MM.1S (cell line): ENCODE measurements around the gene XPR1.

Source experiments
- DNase-seq: peaks from one replicate; pipeline ENCODE4 v3.0.0-alpha.2; 2015
- H2AFZ ChIP-seq: fragments of 300-600 bp; sonication (generic); 2 replicates; pipeline ENCODE4 v1.6.0; 2016; ENCODE audit warnings: antibody characterized with exemption, low read length
- H3F3A ChIP-seq: fragments of 300-600 bp; sonication (generic); 2 replicates; pipeline ENCODE4 v1.6.1; 2016; ENCODE audit warnings: mild to moderate bottlenecking, antibody characterized with exemption, low read length, moderate library complexity, mixed read lengths; ENCODE audit not compliant: insufficient read depth
- H3K27ac ChIP-seq: fragments of 300-600 bp; sonication (generic); 2 replicates; pipeline ENCODE4 v1.5.1; 2016; ENCODE audit warnings: mild to moderate bottlenecking, low read length
- H3K27me3 ChIP-seq: fragments of 300-600 bp; sonication (generic); replicated peaks from 2 replicates; pipeline ENCODE4 v1.6.0; 2016; ENCODE audit warnings: low read length; ENCODE audit not compliant: insufficient read depth
- H3K36me3 ChIP-seq: fragments of 300-600 bp; sonication (generic); replicated peaks from 2 replicates; pipeline ENCODE4 v1.6.1; 2016; ENCODE audit warnings: mild to moderate bottlenecking, low read length, mixed read lengths; ENCODE audit not compliant: insufficient read depth
- H3K4me1 ChIP-seq: fragments of 300-600 bp; sonication (generic); 2 replicates; pipeline ENCODE4 v1.6.1; 2016; ENCODE audit warnings: low read length, mixed read lengths
- H3K4me2 ChIP-seq: fragments of 300-600 bp; sonication (generic); 2 replicates; pipeline ENCODE4 v1.6.0; 2016; ENCODE audit warnings: low read depth, low read length
- H3K4me3 ChIP-seq: fragments of 300-600 bp; sonication (generic); 2 replicates; pipeline ENCODE4 v1.5.1; 2016; ENCODE audit warnings: low read length, mixed read lengths
- H3K79me2 ChIP-seq: fragments of 300-600 bp; sonication (generic); 2 replicates; pipeline ENCODE4 v1.6.1; 2016; ENCODE audit warnings: mixed run types, low read length, mixed read lengths
- H3K9ac ChIP-seq: fragments of 300-600 bp; sonication (generic); 2 replicates; pipeline ENCODE4 v1.6.1; 2016; ENCODE audit warnings: low read length, mixed read lengths
- H3K9me2 ChIP-seq: fragments of 300-600 bp; sonication (generic); replicated peaks from 2 replicates; pipeline ENCODE4 v1.6.1; 2016; ENCODE audit warnings: mild to moderate bottlenecking, low read length, mixed read lengths; ENCODE audit not compliant: insufficient read depth
- H3K9me3 ChIP-seq: fragments of 300-600 bp; sonication (generic); replicated peaks from 2 replicates; pipeline ENCODE4 v1.6.1; 2016; ENCODE audit warnings: mild to moderate bottlenecking, low read length, mixed read lengths; ENCODE audit not compliant: insufficient read depth
- H4K20me1 ChIP-seq: fragments of 300-600 bp; sonication (generic); 2 replicates; pipeline ENCODE4 v1.6.1; 2016; ENCODE audit warnings: mild to moderate bottlenecking, low read length, moderate library complexity, mixed read lengths; ENCODE audit not compliant: insufficient read depth
- EZH2 ChIP-seq: fragments of 300-600 bp; sonication (generic); optimal IDR thresholded peaks from 2 replicates; pipeline ENCODE3; 2017; ENCODE audit warnings: low read depth, mild to moderate bottlenecking, antibody characterized with exemption, low read length, mixed read lengths
- EZH2phosphoT487 ChIP-seq: fragments of 300-600 bp; sonication (generic); IDR thresholded peaks from 2 replicates; pipeline ENCODE4 v1.6.1; 2018; ENCODE audit warnings: antibody characterized with exemption, low read length
- TF ChIP-seq, protein P1 (sequence below): fragments of 300-600 bp; sonication (generic); IDR thresholded peaks from 2 replicates; pipeline ENCODE4 v1.5.1; 2016; ENCODE audit warnings: antibody characterized with exemption, low read length, mixed read lengths

XPR1 gene

DNA sequence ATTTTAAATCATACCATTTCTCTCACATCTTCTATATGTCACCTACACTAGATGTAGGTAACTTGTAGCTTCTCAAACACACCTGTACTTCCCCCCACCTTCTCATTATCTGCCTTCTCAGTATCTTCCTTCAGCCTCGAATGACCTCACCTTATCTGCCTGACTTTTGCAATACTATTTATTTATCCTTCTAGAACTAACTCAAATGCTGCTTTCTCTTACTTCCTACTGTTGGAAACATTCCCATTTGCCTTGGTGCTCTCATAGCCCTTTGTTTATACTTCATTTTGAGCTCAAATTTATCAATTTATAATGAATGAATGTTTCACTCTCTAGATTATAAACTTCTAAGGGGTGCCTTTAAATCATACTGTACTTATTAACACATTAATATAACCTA lies 230.5 kb downstream of the XPR1 start:
- H3K9me3 ChIP-seq: no peaks in the 10 kb centered on the region
- no peaks in the 10 kb centered on the region for H4K20me1 ChIP-seq
- no peaks in the 10 kb centered on the region for H3K79me2 ChIP-seq
- TF ChIP-seq EZH2 (no peak), EZH2phosphoT487 (no peak)
- TF ChIP-seq, protein P1, sequence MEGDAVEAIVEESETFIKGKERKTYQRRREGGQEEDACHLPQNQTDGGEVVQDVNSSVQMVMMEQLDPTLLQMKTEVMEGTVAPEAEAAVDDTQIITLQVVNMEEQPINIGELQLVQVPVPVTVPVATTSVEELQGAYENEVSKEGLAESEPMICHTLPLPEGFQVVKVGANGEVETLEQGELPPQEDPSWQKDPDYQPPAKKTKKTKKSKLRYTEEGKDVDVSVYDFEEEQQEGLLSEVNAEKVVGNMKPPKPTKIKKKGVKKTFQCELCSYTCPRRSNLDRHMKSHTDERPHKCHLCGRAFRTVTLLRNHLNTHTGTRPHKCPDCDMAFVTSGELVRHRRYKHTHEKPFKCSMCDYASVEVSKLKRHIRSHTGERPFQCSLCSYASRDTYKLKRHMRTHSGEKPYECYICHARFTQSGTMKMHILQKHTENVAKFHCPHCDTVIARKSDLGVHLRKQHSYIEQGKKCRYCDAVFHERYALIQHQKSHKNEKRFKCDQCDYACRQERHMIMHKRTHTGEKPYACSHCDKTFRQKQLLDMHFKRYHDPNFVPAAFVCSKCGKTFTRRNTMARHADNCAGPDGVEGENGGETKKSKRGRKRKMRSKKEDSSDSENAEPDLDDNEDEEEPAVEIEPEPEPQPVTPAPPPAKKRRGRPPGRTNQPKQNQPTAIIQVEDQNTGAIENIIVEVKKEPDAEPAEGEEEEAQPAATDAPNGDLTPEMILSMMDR: no peak
- H3K4me1 ChIP-seq: no peaks in the 10 kb centered on the region
- no peaks in the 10 kb centered on the region for H3F3A ChIP-seq
- no peak overlapping the region for H3K27ac ChIP-seq
- no peaks in the 10 kb centered on the region for H3K27me3 ChIP-seq
- no peak for DNase-seq
- H3K9me2 ChIP-seq: no peaks in the 10 kb centered on the region
- no peaks in the 10 kb centered on the region for H3K36me3 ChIP-seq
- H3K4me3 ChIP-seq: no peak overlapping the region
- H3K4me2 ChIP-seq: no peak overlapping the region
- no peak overlapping the region for H3K9ac ChIP-seq
- no peak overlapping the region for H2AFZ ChIP-seq

DNA sequence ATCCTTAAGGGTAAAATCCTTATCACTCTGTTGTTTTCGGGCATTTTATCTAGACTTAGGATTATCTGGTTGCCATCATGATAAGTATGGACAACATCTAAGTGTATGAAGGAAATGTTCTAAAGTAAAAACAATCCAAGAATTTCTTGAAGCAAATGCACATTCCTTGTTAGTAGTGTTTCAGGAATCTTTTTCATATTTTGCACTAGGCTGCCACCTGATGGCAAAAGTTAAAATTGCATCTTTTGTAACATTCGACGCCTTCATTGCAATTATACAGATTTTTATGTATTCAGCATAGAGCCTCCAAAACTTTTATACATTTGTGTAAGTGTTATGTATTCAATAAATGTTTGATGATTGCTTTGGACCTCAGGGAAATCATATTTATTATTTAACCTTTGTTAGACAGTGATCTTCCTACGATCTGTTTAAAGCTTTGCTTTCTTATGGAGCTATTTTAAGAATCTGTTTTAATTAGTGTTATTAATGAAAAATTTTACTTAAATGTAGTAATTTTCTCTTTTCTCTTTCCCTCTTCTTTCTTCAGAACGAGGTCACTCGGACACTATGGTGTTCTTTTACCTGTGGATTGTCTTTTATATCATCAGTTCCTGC lies 231.4 kb downstream of the XPR1 start:
- Histone ChIP-seq H3K36me3 (no peaks in the 10 kb centered on the region), H3K4me3 (no peak overlapping the region), H3K9me3 (no peaks in the 10 kb centered on the region), H3K27ac (no peak overlapping the region), H3K79me2 (no peaks in the 10 kb centered on the region), H3K9me2 (no peaks in the 10 kb centered on the region), H3K4me1 (no peaks in the 10 kb centered on the region), H2AFZ (no peak overlapping the region), H3F3A (no peaks in the 10 kb centered on the region), H3K27me3 (no peaks in the 10 kb centered on the region), H3K9ac (no peak overlapping the region), H4K20me1 (no peaks in the 10 kb centered on the region), H3K4me2 (no peak overlapping the region)
- DNase-seq: peak; percentile 60
- TF ChIP-seq, protein P1: peak; percentile 90
- no peak for TF ChIP-seq EZH2phosphoT487
- TF ChIP-seq EZH2: no peak

DNA sequence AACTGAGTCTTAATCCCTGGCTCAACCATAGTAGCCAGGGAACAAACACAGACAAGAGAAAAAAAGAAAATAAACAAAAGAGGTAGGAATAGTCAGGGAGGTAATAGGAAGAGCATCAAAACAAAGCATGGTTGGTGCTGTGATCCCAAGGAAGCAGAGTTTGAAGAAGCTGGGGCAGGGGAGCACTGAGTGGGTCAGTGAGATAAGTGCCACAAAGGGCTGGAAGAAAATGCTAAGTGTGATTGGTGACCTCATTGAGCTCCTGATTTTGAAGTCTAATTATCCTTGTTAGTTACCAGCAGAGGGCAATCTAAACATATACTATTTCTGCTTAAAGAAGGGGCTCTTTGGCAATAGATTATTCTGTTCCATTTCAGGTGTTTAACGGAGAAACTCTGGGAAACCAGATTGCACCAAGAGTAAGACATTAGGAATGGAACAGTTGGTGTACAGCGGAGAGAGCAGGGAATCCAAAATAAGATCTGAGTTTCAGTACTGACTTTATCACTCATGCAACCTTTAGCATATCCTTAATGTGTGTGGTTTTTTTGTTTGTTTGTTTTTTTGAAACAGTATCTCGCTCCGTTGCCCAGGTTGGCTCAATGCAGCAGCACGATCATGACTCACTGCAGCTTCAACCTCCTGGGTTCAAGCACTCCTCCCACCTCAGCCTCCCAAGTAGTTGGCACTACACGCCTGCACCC lies 250.1 kb downstream of the XPR1 start:
- Histone ChIP-seq H3K9me2 (no peaks in the 10 kb centered on the region), H3F3A (no peaks in the 10 kb centered on the region), H3K36me3 (no peaks in the 10 kb centered on the region), H3K79me2 (no peaks in the 10 kb centered on the region), H3K27me3 (no peaks in the 10 kb centered on the region), H4K20me1 (no peaks in the 10 kb centered on the region), H3K9me3 (no peaks in the 10 kb centered on the region), H3K27ac (no peak overlapping the region), H3K4me3 (no peak overlapping the region), H3K9ac (no peak overlapping the region), H3K4me2 (no peak overlapping the region), H3K4me1 (no peaks in the 10 kb centered on the region), H2AFZ (no peak overlapping the region)
- peak; percentile 64 for DNase-seq
- TF ChIP-seq EZH2: no peak
- TF ChIP-seq, protein P1: peak; percentile 65
- TF ChIP-seq EZH2phosphoT487: no peak
